Keratinocyte (primary cell): Measurements from ENCODE around the gene LAMC3. TPM values are rescaled to one million over a fixed set of nuclear protein-coding genes. Genes with fewer than 3 reads are reported as not detected.

Experiments used
- DNase-seq: peaks from one replicate; pipeline ENCODE4 v3.0.0-alpha.2; 2011; ENCODE audit warnings: low read depth, missing footprints, low spot score
- FAIRE-seq: peaks from 2 replicates; lab custom pipeline; 2011; peaks lifted over from hg19 to GRCh38; lab: Jason Lieb, UNC
- H2AFZ ChIP-seq: 2 replicates; pipeline ENCODE4 v1.6.0; 2012; ENCODE audit warnings: low read length, control low read depth, inconsistent platforms; ENCODE audit not compliant: control insufficient read depth
- H3K27ac ChIP-seq: 2 replicates; pipeline ENCODE4 v1.5.1; 2011; ENCODE audit warnings: low read length; ENCODE audit not compliant: control insufficient read depth, insufficient read depth
- H3K27me3 ChIP-seq: 3 replicates; pipeline ENCODE4 v1.6.0; 2011; ENCODE audit warnings: low read length; ENCODE audit not compliant: control insufficient read depth, insufficient read depth; ENCODE audit errors: extremely low read depth
- H3K36me3 ChIP-seq, 2 experiments: 2 replicates in 1 of 2; 3 replicates in 1 of 2; pipeline ENCODE4 v1.5.1; 2011; ENCODE audit warnings: low read length in 2 of 2, mild to moderate bottlenecking in 1 of 2; ENCODE audit not compliant: control insufficient read depth in 2 of 2, insufficient read depth in 2 of 2; ENCODE audit errors: extremely low read depth in 1 of 2
- H3K4me1 ChIP-seq: 3 replicates; pipeline ENCODE4 v1.5.1; 2011; ENCODE audit warnings: low read length; ENCODE audit not compliant: control insufficient read depth, insufficient read depth; ENCODE audit errors: extremely low read depth
- H3K4me2 ChIP-seq: 3 replicates; pipeline ENCODE4 v1.6.0; 2011; ENCODE audit warnings: low read depth, low read length; ENCODE audit not compliant: control insufficient read depth, insufficient read depth; ENCODE audit errors: extremely low read depth
- H3K4me3 ChIP-seq, 3 experiments: fragments of 200-600 bp in 1 of 3; sonication (generic) in 1 of 3; 2 replicates in 2 of 3; 3 replicates in 1 of 3; pipeline ENCODE4 v1.5.1; 2011 to 2016; ENCODE audit warnings: low read length in 3 of 3, mild to moderate bottlenecking in 3 of 3, control low read depth in 2 of 3, inconsistent platforms in 1 of 3, low read depth in 1 of 3, mixed read lengths in 1 of 3, mixed run types in 1 of 3, moderate library complexity in 1 of 3; ENCODE audit not compliant: control insufficient read depth in 2 of 3, insufficient read depth in 2 of 3; ENCODE audit errors: extremely low read depth in 1 of 3
- H3K79me2 ChIP-seq: 2 replicates; pipeline ENCODE4 v1.6.0; 2012; ENCODE audit warnings: low read length; ENCODE audit not compliant: control insufficient read depth, insufficient read depth
- H3K9ac ChIP-seq: 3 replicates; pipeline ENCODE4 v1.6.0; 2011; ENCODE audit warnings: low read length; ENCODE audit not compliant: control insufficient read depth, insufficient read depth; ENCODE audit errors: extremely low read depth
- H3K9me1 ChIP-seq: 3 replicates; pipeline ENCODE4 v1.6.0; 2011; ENCODE audit warnings: low read length; ENCODE audit not compliant: control insufficient read depth, insufficient read depth; ENCODE audit errors: extremely low read depth
- H3K9me3 ChIP-seq: 2 replicates; pipeline ENCODE4 v1.5.1; 2012; ENCODE audit warnings: low read depth, low read length; ENCODE audit not compliant: control insufficient read depth
- H4K20me1 ChIP-seq: 3 replicates; pipeline ENCODE4 v1.6.0; 2011; ENCODE audit warnings: low read length; ENCODE audit not compliant: control insufficient read depth, insufficient read depth; ENCODE audit errors: extremely low read depth
- CTCF ChIP-seq, 3 experiments: IDR thresholded peaks in 1 of 3; conservative IDR thresholded peaks in 1 of 3; optimal IDR thresholded peaks in 1 of 3; 2 replicates in 2 of 3; 3 replicates in 1 of 3; pipeline versions ENCODE3 to v1.5.1; 2011; ENCODE audit warnings: low read length in 3 of 3, mild to moderate bottlenecking in 3 of 3, moderate library complexity in 2 of 3, control low read depth in 1 of 3, inconsistent platforms in 1 of 3; ENCODE audit not compliant: insufficient read depth in 2 of 3; ENCODE audit errors: extremely low read depth in 1 of 3
- EZH2 ChIP-seq: IDR thresholded peaks from one replicate; pipeline ENCODE4 v1.6.1; 2012; ENCODE audit warnings: inconsistent platforms, mild to moderate bottlenecking, low read length, moderate library complexity
- dilution Hi-C: fragments of 300-500 bp; cut with MboI; formaldehyde crosslinking; loops from one replicate; pipeline ENCODE4 v1.7.0; 2020; ENCODE audit warnings: low sequenced_read_pairs; ENCODE audit not compliant: extremely low pct_ligation_motif_present
- polyA plus RNA-seq, 5 experiments: library from polyadenylated mRNA; depleted of rRNA in 3 of 5; stranded (reverse) in 3 of 5; stranded (forward) in 1 of 5; unstranded in 1 of 5; fragments of >200 nt; gene quantifications; 1 replicate in 1 of 5; 2 replicates in 3 of 5; 3 replicates in 1 of 5; pipeline versions ENCODE4 v1.2.1 to v1.2.3, GENCODE V29; 2011 to 2012; ENCODE audit warnings: missing spikeins in 2 of 5, low read depth in 1 of 5, low replicate concordance in 1 of 5

The LAMC3 gene
- polyA plus RNA-seq, 1 donor (not counting 4 experiments of a cell fraction or from before 2014, with no cell fraction given) = not detected

GRCh38 chr9:131015112-131015511 is 6.1 kb downstream of the LAMC3 start:
- no peak overlapping the region for H3K27ac ChIP-seq
- no peaks in the 10 kb centered on the region for H3K79me2 ChIP-seq
- no peak overlapping the region for H3K4me2 ChIP-seq
- H3K27me3 ChIP-seq = peaks cover 40% of the 10 kb centered on the region
- H3K4me3 ChIP-seq = no peak overlapping the region
- DNase-seq = no peak
- no peaks in the 10 kb centered on the region for H4K20me1 ChIP-seq
- H3K9me1 ChIP-seq = no peaks in the 10 kb centered on the region
- H3K9ac ChIP-seq = no peak overlapping the region
- no peaks in the 10 kb centered on the region for H3K4me1 ChIP-seq
- dilution Hi-C loops = no loop called here
- no peaks in the 10 kb centered on the region for H3K36me3 ChIP-seq
- H2AFZ ChIP-seq = no peak overlapping the region
- FAIRE-seq = no peak
- H3K9me3 ChIP-seq = no peaks in the 10 kb centered on the region
- no peak for TF ChIP-seq CTCF (optimal IDR thresholded peaks at IDR 0.05 in 1 of 3, IDR thresholded peaks at IDR 0.05 in 1 of 3, conservative IDR thresholded peaks at IDR 0.05 in 1 of 3; ENCODE audit: extremely low read depth in 1 of 3, insufficient read depth in 2 of 3, low read length in 3 of 3)
- TF ChIP-seq EZH2 = no peak

- dilution Hi-C loops = no loop called here
- FAIRE-seq = no peak
Measured at GRCh38 chr9:131015876-131016397, 7.0 kb downstream of the LAMC3 start.

More at GRCh38 chr9:131015876-131016397, 7.0 kb downstream of the LAMC3 start:
- DNase-seq = no peak
- TF ChIP-seq EZH2 (no peak), CTCF (optimal IDR thresholded peaks at IDR 0.05 in 1 of 3, IDR thresholded peaks at IDR 0.05 in 1 of 3, conservative IDR thresholded peaks at IDR 0.05 in 1 of 3; ENCODE audit: extremely low read depth in 1 of 3, insufficient read depth in 2 of 3, low read length in 3 of 3) (no peak)
- Histone ChIP-seq H3K4me3 (no peak overlapping the region), H3K27me3 (peaks cover 32% of the 10 kb centered on the region), H4K20me1 (no peaks in the 10 kb centered on the region), H3K27ac (no peak overlapping the region), H3K4me1 (no peaks in the 10 kb centered on the region), H3K4me2 (no peak overlapping the region), H3K9me3 (no peaks in the 10 kb centered on the region), H2AFZ (no peak overlapping the region), H3K9me1 (no peaks in the 10 kb centered on the region), H3K9ac (no peak overlapping the region), H3K36me3 (no peaks in the 10 kb centered on the region), H3K79me2 (no peaks in the 10 kb centered on the region)
